ENCODE data around the gene ZNF438. TPM values are rescaled to one million over a fixed set of nuclear protein-coding genes. Genes with fewer than 3 reads are reported as not detected.

The ZNF438 gene
- total and polyA plus RNA-seq, 10 of the 15 experiments (the other 5 are each of a cell fraction or from before 2014, with no cell fraction given): 0.93 to 5.2 (median 1.9) TPM

GRCh38 chr10:30861976-30862375 is 169.7 kb downstream of the ZNF438 start:
- no peak for DNase-seq (ENCODE audit: low read depth, low spot score)
- no peak overlapping the region for H3K4me3 ChIP-seq
- in situ Hi-C loops (cut with MboI) (no loop called here), intact Hi-C loops (cut with micrococcal nuclease; ENCODE audit: unreplicated experiment) (no loop called here)
- RAD21 ChIA-PET (ENCODE audit: unreplicated experiment): no interaction called here
- H3K36me3 ChIP-seq (ENCODE audit: control insufficient read depth in 2 of 2, insufficient read depth in 2 of 2, low read length in 1 of 2): no peaks in the 10 kb centered on the region; a peak in 1 of 4 replicates
- no peaks in the 10 kb centered on the region for H3K79me2 ChIP-seq (ENCODE audit: control insufficient read depth, insufficient read depth, low read length)
- FAIRE-seq: no peak
- no peaks in the 10 kb centered on the region for H4K20me1 ChIP-seq (ENCODE audit: control insufficient read depth, insufficient read depth)
- no peak overlapping the region for H3K9ac ChIP-seq (ENCODE audit: control insufficient read depth, insufficient read depth, low read length)
- no peak overlapping the region for H3K27ac ChIP-seq (ENCODE audit: control insufficient read depth, insufficient read depth)
- no TSS peak for BruUV-seq (replicated peaks)
- H2AFZ ChIP-seq (ENCODE audit: control insufficient read depth, low read depth, low read length): no peak overlapping the region
- no peaks in the 10 kb centered on the region for H3K27me3 ChIP-seq (replicated peaks in 1 of 2; ENCODE audit: control insufficient read depth in 2 of 2, insufficient read depth in 2 of 2, low read length in 1 of 2)
- POLR2A ChIA-PET: no interaction called here
- SMC1A ChIA-PET (ENCODE audit: uncharacterized antibody, unreplicated experiment): interaction anchor here (1.1 kb wide), 2 partner anchors 14 to 163 kb away, joined by 3 read pairs; no protein-coding TSS in a partner anchor
- no peaks in the 10 kb centered on the region for H3K4me1 ChIP-seq (ENCODE audit: control insufficient read depth, insufficient read depth, low read length)
- no peak for ATAC-seq
- CTCF ChIA-PET: no interaction called here
- H3K4me2 ChIP-seq (ENCODE audit: control insufficient read depth, insufficient read depth): no peak overlapping the region
- 93% methylated on average over 3 of the region's 3 CpGs for WGBS (ENCODE audit: insufficient coverage, insufficient replicate concordance, low lambda C conversion rate, missing lambda C conversion rate)
- no peaks in the 10 kb centered on the region for H3K9me3 ChIP-seq (replicated peaks; ENCODE audit: control insufficient read depth, insufficient read depth, low read length)
- TF ChIP-seq MTA3 (IDR thresholded peaks at IDR 0.05; ENCODE audit: borderline replicate concordance, low read length) (no peak), ZNF24 (IDR thresholded peaks at IDR 0.05) (no peak), ETV6 (conservative IDR thresholded peaks at IDR 0.05 in 1 of 2, IDR thresholded peaks at IDR 0.05 in 1 of 2; ENCODE audit: borderline replicate concordance in 1 of 2, low read depth in 1 of 2) (no peak), STAT3 (IDR thresholded peaks at IDR 0.05; ENCODE audit: low read depth, low read length) (no peak), SP1 (IDR thresholded peaks at IDR 0.05; ENCODE audit: low read depth, low read length) (no peak), NFXL1 (IDR thresholded peaks at IDR 0.05; ENCODE audit: borderline replicate concordance) (no peak), HDAC2 (IDR thresholded peaks at IDR 0.05) (no peak), SREBF1 (IDR thresholded peaks at IDR 0.05; ENCODE audit: low read length) (no peak), REST (IDR thresholded peaks at IDR 0.05; ENCODE audit: low read depth, low read length) (no peak), PAX5 (IDR thresholded peaks at IDR 0.05; ENCODE audit: borderline replicate concordance, low read depth, low read length) (no peak), PRDM15 (CRISPR knock-in tag; IDR thresholded peaks at IDR 0.05) (no peak), MTA2 (IDR thresholded peaks at IDR 0.05; ENCODE audit: low read depth) (no peak), E4F1 (IDR thresholded peaks at IDR 0.05; ENCODE audit: borderline replicate concordance, partially characterized antibody) (no peak), IKZF2 (IDR thresholded peaks at IDR 0.05) (no peak)
